SK-N-SH treated with all-trans-retinoic acid at 6 μM for 48 hours (cell line): Measurements from ENCODE around the gene CACNA1G.

Experiments
- ATAC-seq: fragments of 200-7000 bp; cut with Tn5 transposase; 3 replicates; pipeline ENCODE4 v1.9.1; 2020; ENCODE audit warnings: mild to moderate bottlenecking, moderate library complexity
- BACH2 ChIP-seq: fragments of 250-450 bp; sonication (Bioruptor Pico); IDR thresholded peaks from 2 replicates; pipeline ENCODE4 v1.9.0; 2021; ENCODE audit warnings: mild to moderate bottlenecking, borderline replicate concordance
- CSDC2 ChIP-seq: fragments of 250-450 bp; sonication (Bioruptor Pico); IDR thresholded peaks from 2 replicates; pipeline ENCODE4 v1.5.0; 2020; ENCODE audit warnings: mild to moderate bottlenecking, moderate library complexity
- ESRRG ChIP-seq: fragments of 250-450 bp; sonication (Bioruptor Pico); IDR thresholded peaks from 2 replicates; pipeline ENCODE4 v1.6.1; 2021; ENCODE audit warnings: mild to moderate bottlenecking
- GLIS3 ChIP-seq: fragments of 250-450 bp; sonication (Bioruptor Pico); IDR thresholded peaks from 2 replicates; pipeline ENCODE4 v1.5.0; 2020; ENCODE audit warnings: mild to moderate bottlenecking, moderate library complexity
- ISL1 ChIP-seq: fragments of 250-450 bp; sonication (Bioruptor Pico); IDR thresholded peaks from 2 replicates; pipeline ENCODE4 v2.1.2; 2022; ENCODE audit warnings: mild to moderate bottlenecking, moderate library complexity
- OSR1 ChIP-seq: fragments of 250-450 bp; sonication (Bioruptor Pico); IDR thresholded peaks from 2 replicates; pipeline ENCODE4 v1.8.0; 2022; ENCODE audit warnings: moderate library complexity, mild to moderate bottlenecking, inconsistent platforms
- PPARA ChIP-seq: fragments of 250-450 bp; sonication (Bioruptor Pico); IDR thresholded peaks from 2 replicates; pipeline ENCODE4 v1.5.0; 2020; ENCODE audit warnings: mild to moderate bottlenecking, borderline replicate concordance
- RARB ChIP-seq: fragments of 250-450 bp; sonication (Bioruptor Pico); IDR thresholded peaks from 2 replicates; pipeline ENCODE4 v1.8.0; 2021; ENCODE audit warnings: mild to moderate bottlenecking, moderate library complexity
- TCF4 ChIP-seq: fragments of 250-450 bp; sonication (Bioruptor Pico); IDR thresholded peaks from 2 replicates; pipeline ENCODE4 v1.8.0; 2021; ENCODE audit warnings: mild to moderate bottlenecking, moderate library complexity, borderline replicate concordance
- TOX ChIP-seq: fragments of 250-450 bp; sonication (Bioruptor Pico); IDR thresholded peaks from 2 replicates; pipeline ENCODE4 v1.8.0; 2021; ENCODE audit warnings: mild to moderate bottlenecking, moderate library complexity, borderline replicate concordance
- ZC3H10 ChIP-seq: fragments of 250-450 bp; sonication (Bioruptor Pico); IDR thresholded peaks from 2 replicates; pipeline ENCODE4 v1.5.1; 2021; ENCODE audit warnings: mild to moderate bottlenecking, moderate library complexity
- ZFP3 ChIP-seq: fragments of 250-450 bp; sonication (Bioruptor Pico); IDR thresholded peaks from 2 replicates; pipeline ENCODE4 v1.5.0; 2020; ENCODE audit warnings: mild to moderate bottlenecking, moderate library complexity
- ZFP30 ChIP-seq: fragments of 450-650 bp; formaldehyde crosslinking; IDR thresholded peaks from 2 replicates; pipeline ENCODE4 v1.5.0; 2022; ENCODE audit warnings: mild to moderate bottlenecking, moderate library complexity
- ZNF565 ChIP-seq: fragments of 450-650 bp; formaldehyde crosslinking; conservative IDR thresholded peaks from 2 replicates; pipeline ENCODE4 v1.5.0; 2020; ENCODE audit warnings: low read depth, mild to moderate bottlenecking, moderate library complexity
- ZNF70 ChIP-seq: fragments of 450-650 bp; formaldehyde crosslinking; IDR thresholded peaks from 2 replicates; pipeline ENCODE4 v1.5.0; 2020; ENCODE audit warnings: mild to moderate bottlenecking, moderate library complexity
- ZNF8 ChIP-seq: fragments of 450-650 bp; formaldehyde crosslinking; IDR thresholded peaks from 2 replicates; pipeline ENCODE4 v1.5.0; 2020; ENCODE audit warnings: mild to moderate bottlenecking, moderate library complexity
- TF ChIP-seq, protein P1 (sequence below): fragments of 250-450 bp; sonication (Bioruptor Pico); IDR thresholded peaks from 2 replicates; pipeline ENCODE4 v1.5.1; 2020; ENCODE audit warnings: low read depth, mild to moderate bottlenecking, moderate library complexity
- TF ChIP-seq, protein P2 (sequence below): fragments of 250-450 bp; sonication (Bioruptor Pico); IDR thresholded peaks from 2 replicates; pipeline ENCODE4 v1.8.0; 2021; ENCODE audit warnings: low read depth, mild to moderate bottlenecking, moderate library complexity, borderline replicate concordance
- TF ChIP-seq, protein P3 (sequence below): fragments of 250-450 bp; sonication (Bioruptor Pico); IDR thresholded peaks from 2 replicates; pipeline ENCODE4 v1.5.0; 2020; ENCODE audit warnings: mild to moderate bottlenecking, moderate library complexity
- TF ChIP-seq, protein P4 (sequence below): fragments of 250-450 bp; sonication (Bioruptor Pico); IDR thresholded peaks from 2 replicates; pipeline ENCODE4 v1.5.1; 2021; ENCODE audit warnings: mild to moderate bottlenecking, moderate library complexity

Gene CACNA1G

DNA sequence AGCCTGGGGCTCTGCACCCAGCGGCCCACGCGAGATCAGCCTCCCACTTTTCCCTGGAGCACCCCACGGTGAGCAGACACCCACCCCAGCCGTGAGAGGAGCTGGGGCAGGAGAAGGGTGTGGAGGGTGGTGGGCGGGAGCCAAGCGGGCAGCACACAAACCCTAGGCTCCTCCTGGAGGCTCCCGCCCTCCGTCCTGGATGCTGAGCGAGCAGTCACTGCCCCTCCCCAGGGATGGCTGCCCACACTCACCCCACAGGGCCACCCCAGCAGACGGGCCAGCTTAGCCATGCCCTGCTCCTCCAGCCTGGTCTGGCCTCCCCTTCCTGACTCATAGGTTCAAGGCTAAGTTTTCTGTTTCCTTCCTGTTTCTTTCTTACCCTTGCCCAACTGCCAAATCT, 58.4 kb downstream of the CACNA1G start:
- peak; percentile 30 for ATAC-seq
- TF ChIP-seq ZNF8 (CRISPR knock-in tag) (no peak), GLIS3 (CRISPR knock-in tag) (no peak), ZFP30 (CRISPR knock-in tag) (no peak), CSDC2 (CRISPR knock-in tag) (no peak), ESRRG (CRISPR knock-in tag) (no peak), ZFP3 (CRISPR knock-in tag) (no peak), PPARA (CRISPR knock-in tag) (no peak), TCF4 (no peak), OSR1 (CRISPR knock-in tag) (no peak), BACH2 (no peak), ZNF565 (no peak), TOX (CRISPR knock-in tag) (no peak), ISL1 (no peak), ZNF70 (CRISPR knock-in tag) (no peak)
- TF ChIP-seq, protein P1, sequence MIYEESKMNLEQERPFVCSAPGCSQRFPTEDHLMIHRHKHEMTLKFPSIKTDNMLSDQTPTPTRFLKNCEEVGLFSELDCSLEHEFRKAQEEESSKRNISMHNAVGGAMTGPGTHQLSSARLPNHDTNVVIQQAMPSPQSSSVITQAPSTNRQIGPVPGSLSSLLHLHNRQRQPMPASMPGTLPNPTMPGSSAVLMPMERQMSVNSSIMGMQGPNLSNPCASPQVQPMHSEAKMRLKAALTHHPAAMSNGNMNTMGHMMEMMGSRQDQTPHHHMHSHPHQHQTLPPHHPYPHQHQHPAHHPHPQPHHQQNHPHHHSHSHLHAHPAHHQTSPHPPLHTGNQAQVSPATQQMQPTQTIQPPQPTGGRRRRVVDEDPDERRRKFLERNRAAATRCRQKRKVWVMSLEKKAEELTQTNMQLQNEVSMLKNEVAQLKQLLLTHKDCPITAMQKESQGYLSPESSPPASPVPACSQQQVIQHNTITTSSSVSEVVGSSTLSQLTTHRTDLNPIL (CRISPR knock-in tag) = no peak
- TF ChIP-seq, protein P2, sequence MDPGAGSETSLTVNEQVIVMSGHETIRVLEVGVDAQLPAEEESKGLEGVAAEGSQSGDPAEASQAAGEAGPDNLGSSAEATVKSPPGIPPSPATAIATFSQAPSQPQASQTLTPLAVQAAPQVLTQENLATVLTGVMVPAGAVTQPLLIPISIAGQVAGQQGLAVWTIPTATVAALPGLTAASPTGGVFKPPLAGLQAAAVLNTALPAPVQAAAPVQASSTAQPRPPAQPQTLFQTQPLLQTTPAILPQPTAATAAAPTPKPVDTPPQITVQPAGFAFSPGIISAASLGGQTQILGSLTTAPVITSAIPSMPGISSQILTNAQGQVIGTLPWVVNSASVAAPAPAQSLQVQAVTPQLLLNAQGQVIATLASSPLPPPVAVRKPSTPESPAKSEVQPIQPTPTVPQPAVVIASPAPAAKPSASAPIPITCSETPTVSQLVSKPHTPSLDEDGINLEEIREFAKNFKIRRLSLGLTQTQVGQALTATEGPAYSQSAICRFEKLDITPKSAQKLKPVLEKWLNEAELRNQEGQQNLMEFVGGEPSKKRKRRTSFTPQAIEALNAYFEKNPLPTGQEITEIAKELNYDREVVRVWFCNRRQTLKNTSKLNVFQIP (CRISPR knock-in tag) = no peak
- TF ChIP-seq, protein P3, sequence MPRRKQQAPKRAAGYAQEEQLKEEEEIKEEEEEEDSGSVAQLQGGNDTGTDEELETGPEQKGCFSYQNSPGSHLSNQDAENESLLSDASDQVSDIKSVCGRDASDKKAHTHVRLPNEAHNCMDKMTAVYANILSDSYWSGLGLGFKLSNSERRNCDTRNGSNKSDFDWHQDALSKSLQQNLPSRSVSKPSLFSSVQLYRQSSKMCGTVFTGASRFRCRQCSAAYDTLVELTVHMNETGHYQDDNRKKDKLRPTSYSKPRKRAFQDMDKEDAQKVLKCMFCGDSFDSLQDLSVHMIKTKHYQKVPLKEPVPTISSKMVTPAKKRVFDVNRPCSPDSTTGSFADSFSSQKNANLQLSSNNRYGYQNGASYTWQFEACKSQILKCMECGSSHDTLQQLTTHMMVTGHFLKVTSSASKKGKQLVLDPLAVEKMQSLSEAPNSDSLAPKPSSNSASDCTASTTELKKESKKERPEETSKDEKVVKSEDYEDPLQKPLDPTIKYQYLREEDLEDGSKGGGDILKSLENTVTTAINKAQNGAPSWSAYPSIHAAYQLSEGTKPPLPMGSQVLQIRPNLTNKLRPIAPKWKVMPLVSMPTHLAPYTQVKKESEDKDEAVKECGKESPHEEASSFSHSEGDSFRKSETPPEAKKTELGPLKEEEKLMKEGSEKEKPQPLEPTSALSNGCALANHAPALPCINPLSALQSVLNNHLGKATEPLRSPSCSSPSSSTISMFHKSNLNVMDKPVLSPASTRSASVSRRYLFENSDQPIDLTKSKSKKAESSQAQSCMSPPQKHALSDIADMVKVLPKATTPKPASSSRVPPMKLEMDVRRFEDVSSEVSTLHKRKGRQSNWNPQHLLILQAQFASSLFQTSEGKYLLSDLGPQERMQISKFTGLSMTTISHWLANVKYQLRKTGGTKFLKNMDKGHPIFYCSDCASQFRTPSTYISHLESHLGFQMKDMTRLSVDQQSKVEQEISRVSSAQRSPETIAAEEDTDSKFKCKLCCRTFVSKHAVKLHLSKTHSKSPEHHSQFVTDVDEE = no peak
- TF ChIP-seq, protein P4, sequence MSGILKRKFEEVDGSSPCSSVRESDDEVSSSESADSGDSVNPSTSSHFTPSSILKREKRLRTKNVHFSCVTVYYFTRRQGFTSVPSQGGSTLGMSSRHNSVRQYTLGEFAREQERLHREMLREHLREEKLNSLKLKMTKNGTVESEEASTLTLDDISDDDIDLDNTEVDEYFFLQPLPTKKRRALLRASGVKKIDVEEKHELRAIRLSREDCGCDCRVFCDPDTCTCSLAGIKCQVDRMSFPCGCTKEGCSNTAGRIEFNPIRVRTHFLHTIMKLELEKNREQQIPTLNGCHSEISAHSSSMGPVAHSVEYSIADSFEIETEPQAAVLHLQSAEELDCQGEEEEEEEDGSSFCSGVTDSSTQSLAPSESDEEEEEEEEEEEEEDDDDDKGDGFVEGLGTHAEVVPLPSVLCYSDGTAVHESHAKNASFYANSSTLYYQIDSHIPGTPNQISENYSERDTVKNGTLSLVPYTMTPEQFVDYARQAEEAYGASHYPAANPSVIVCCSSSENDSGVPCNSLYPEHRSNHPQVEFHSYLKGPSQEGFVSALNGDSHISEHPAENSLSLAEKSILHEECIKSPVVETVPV (CRISPR knock-in tag) = no peak
- TF ChIP-seq, all 23 proteins: peak for 0

DNA sequence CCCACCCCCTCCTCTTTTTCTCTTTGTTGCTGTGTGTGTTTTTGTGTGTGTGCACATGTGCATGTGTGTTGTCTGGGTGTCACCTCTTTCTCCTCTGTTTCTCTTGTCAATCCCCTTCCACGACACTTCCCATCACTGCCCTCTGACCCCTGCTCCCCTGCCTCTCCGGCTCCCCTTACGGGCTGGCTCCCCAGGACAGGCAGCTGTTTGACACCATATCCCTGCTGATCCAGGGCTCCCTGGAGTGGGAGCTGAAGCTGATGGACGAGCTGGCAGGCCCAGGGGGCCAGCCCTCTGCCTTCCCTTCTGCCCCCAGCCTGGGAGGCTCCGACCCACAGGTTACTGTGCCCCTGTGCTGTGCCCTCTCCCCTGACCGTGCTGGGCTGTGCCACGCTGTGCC, 59.0 kb downstream of the CACNA1G start:
- TF ChIP-seq, protein P2 (CRISPR knock-in tag) = no peak
- no peak for TF ChIP-seq ISL1
- TF ChIP-seq ESRRG (CRISPR knock-in tag) = no peak
- TF ChIP-seq, protein P3 = no peak
- no peak for TF ChIP-seq PPARA (CRISPR knock-in tag)
- no peak for TF ChIP-seq RARB
- ATAC-seq = no peak

DNA sequence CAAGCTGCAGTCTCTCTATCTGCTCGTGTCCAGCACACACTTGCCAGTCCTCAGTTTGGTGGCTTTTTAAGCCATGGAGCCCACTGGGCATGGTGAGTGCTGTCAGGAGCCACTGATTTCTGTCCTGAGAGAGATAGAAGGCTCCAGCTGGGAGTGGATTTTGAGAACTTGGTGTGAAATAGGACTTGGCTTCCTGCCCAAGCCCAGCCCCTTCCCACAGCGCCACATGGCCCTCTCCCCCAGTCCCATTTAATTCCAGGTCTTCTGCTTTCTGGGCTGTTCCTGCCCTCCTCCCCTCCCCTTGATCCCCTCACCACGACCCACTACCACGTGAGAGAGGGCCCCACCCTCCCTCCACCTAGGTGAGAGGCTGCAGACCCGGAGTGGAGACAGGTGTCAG, 59.7 kb downstream of the CACNA1G start:
- no peak for TF ChIP-seq TOX (CRISPR knock-in tag)
- TF ChIP-seq, protein P3 = no peak
- TF ChIP-seq, protein P2 (CRISPR knock-in tag) = no peak
- TF ChIP-seq ZC3H10 = no peak
- peak; percentile 17; the same call in 1 of the 3 replicates for ATAC-seq
